ENCODE data around the gene DNAJA4. TPM values are rescaled to one million over a fixed set of nuclear protein-coding genes. Genes with fewer than 3 reads are reported as not detected.

Gene DNAJA4
- total and polyA plus RNA-seq, 2 of the 8 experiments (the other 6 are each of a cell fraction or from before 2014, with no cell fraction given), result 3.6 to 6.2 TPM

DNA sequence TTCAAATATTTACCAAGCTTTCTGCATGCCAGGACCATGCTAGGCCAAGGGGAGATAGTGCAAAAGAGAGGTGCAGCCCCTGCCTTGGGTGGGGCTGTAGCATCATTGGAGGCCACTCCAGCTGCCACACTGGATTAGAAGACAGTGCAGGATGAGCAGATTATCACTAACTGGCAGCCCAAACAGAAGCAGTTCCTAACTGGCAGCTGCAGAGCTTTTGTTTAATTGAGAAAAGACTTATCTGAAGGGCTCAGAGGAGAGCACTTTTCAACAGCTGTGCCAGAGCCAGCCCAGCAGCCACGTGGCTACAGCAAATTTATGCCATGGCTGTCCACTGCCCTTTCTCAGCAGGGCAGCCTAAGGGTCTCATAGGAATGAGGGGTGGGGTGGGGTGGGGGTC is 16.5 kb upstream of the DNAJA4 start:
- ChIA-PET CTCF (ENCODE audit: partially characterized antibody) (no interaction called here), POLR2A (ENCODE audit: partially characterized antibody) (no interaction called here)
- H3K4me3 ChIP-seq (ENCODE audit: extremely low read depth in 1 of 4, insufficient read depth in 2 of 4, low read depth in 3 of 4, low read length in 4 of 4), result no peak overlapping the region
- H3K18ac ChIP-seq (ENCODE audit: extremely low read depth, low read length), result no peak overlapping the region
- H3K14ac ChIP-seq (ENCODE audit: insufficient read length), result no peak overlapping the region
- no peak overlapping the region for H3K56ac ChIP-seq (replicated peaks; ENCODE audit: insufficient read length, low read depth, low read length)
- no peaks in the 10 kb centered on the region for H3K36me3 ChIP-seq (ENCODE audit: control insufficient read depth in 2 of 4, insufficient read depth in 4 of 4, low read length in 3 of 4)
- H3K9me3 ChIP-seq (ENCODE audit: insufficient read depth in 2 of 2, low read depth in 1 of 2, low read length in 1 of 2), result no peaks in the 10 kb centered on the region
- no peak overlapping the region for H4K91ac ChIP-seq (replicated peaks; ENCODE audit: insufficient read length, low read length)
- H3K4ac ChIP-seq (replicated peaks; ENCODE audit: insufficient read length, low read depth, low read length), result no peak overlapping the region
- no peak overlapping the region for H3K27ac ChIP-seq (ENCODE audit: low read depth, low read length)
- no peak overlapping the region for H4K8ac ChIP-seq (ENCODE audit: extremely low read depth, insufficient read depth, low read length)
- no peak overlapping the region for H2BK12ac ChIP-seq (ENCODE audit: low read depth, low read length)
- H3K79me1 ChIP-seq (ENCODE audit: low read depth, low read length), result no peaks in the 10 kb centered on the region
- H3K27me3 ChIP-seq (replicated peaks in 1 of 4; ENCODE audit: control insufficient read depth in 3 of 4, extremely low read depth in 1 of 4, insufficient read depth in 3 of 4, low read length in 3 of 4), result no peaks in the 10 kb centered on the region
- no peaks in the 10 kb centered on the region for H4K20me1 ChIP-seq (replicated peaks in 1 of 2; ENCODE audit: control insufficient read depth in 1 of 2, insufficient read depth in 2 of 2, low read length in 2 of 2)
- H2AFZ ChIP-seq (ENCODE audit: low read length), result no peak overlapping the region
- H3K9ac ChIP-seq (replicated peaks in 1 of 4; ENCODE audit: extremely low read depth in 1 of 4, low read depth in 3 of 4, low read length in 3 of 4), result no peak overlapping the region
- DNase-seq (ENCODE audit: low read depth in 1 of 2, low spot score in 2 of 2) (no peak), FAIRE-seq (no peak)
- 80% methylated on average over 1 of the region's 1 CpG; no CpG with 5 or more reads in 1 of the 2 experiments for WGBS, 2 experiments (ENCODE audit: extremely low coverage in 1 of 2, insufficient coverage in 1 of 2, insufficient read length in 1 of 2, insufficient replicate concordance in 2 of 2, low coverage in 1 of 2, low lambda C conversion rate in 2 of 2, missing lambda C conversion rate in 1 of 2)
- no peak overlapping the region for H3K23ac ChIP-seq (ENCODE audit: insufficient read length)
- H3K4me1 ChIP-seq (replicated peaks in 1 of 4; ENCODE audit: control insufficient read depth in 3 of 4, insufficient read depth in 4 of 4, low read length in 3 of 4), result peaks cover 0 to 8% (median 5%) of the 10 kb centered on the region in 4 experiments; a peak in 6 of 7 replicates
- H2BK15ac ChIP-seq (ENCODE audit: low read length), result no peak overlapping the region; the same call in 1 of the 2 replicates
- no peak overlapping the region for H2AK5ac ChIP-seq (ENCODE audit: low read depth, low read length)
- no peak overlapping the region for H2BK120ac ChIP-seq (replicated peaks; ENCODE audit: low read depth, low read length)
- no peak overlapping the region for H3K4me2 ChIP-seq (ENCODE audit: insufficient read depth in 1 of 2, low read depth in 2 of 2, low read length in 2 of 2)
- no peak overlapping the region for H4K5ac ChIP-seq (ENCODE audit: insufficient read length, low read depth, low read length)
- H2BK20ac ChIP-seq (ENCODE audit: low read length), result no peak overlapping the region
- H2BK5ac ChIP-seq (ENCODE audit: low read depth, low read length), result no peak overlapping the region
- no peaks in the 10 kb centered on the region for H3K79me2 ChIP-seq (ENCODE audit: control insufficient read depth in 1 of 2, insufficient read depth in 2 of 2, low read length in 2 of 2)
- H3K23me2 ChIP-seq (ENCODE audit: low read depth, low read length), result no peaks in the 10 kb centered on the region
- TF ChIP-seq SP1 (IDR thresholded peaks at IDR 0.05; ENCODE audit: low read depth, low read length), result no peak
- TF ChIP-seq RAD21 (IDR thresholded peaks at IDR 0.05 in 1 of 2, conservative IDR thresholded peaks at IDR 0.05 in 1 of 2; ENCODE audit: low read depth in 2 of 2, low read length in 2 of 2), result no peak
- TF ChIP-seq E2F6 (IDR thresholded peaks at IDR 0.05), result no peak
- TF ChIP-seq CTBP2 (IDR thresholded peaks at IDR 0.05; ENCODE audit: borderline replicate concordance, insufficient read depth, insufficient read length, low read length), result no peak
- no peak for TF ChIP-seq FOSL1 (IDR thresholded peaks at IDR 0.05; ENCODE audit: insufficient read depth, low read depth, low read length)
- no peak for TF ChIP-seq KDM4A (IDR thresholded peaks at IDR 0.05; ENCODE audit: low read depth, low read length, severe bottlenecking)
- TF ChIP-seq ASH2L (IDR thresholded peaks at IDR 0.05; ENCODE audit: low read length), result no peak
- no peak for TF ChIP-seq RNF2 (IDR thresholded peaks at IDR 0.05; ENCODE audit: borderline replicate concordance, low read depth, low read length, missing control alignments, poor library complexity, severe bottlenecking)
- TF ChIP-seq PHF8 (conservative IDR thresholded peaks at IDR 0.05; ENCODE audit: low read depth, low read length), result no peak
- no peak for TF ChIP-seq CREB1 (IDR thresholded peaks at IDR 0.05)
- no peak for TF ChIP-seq SAP30 (IDR thresholded peaks at IDR 0.05; ENCODE audit: insufficient read depth, insufficient replicate concordance, low read length)
- TF ChIP-seq GTF2F1 (IDR thresholded peaks at IDR 0.05; ENCODE audit: borderline replicate concordance, low read depth, low read length), result no peak
- TF ChIP-seq NANOG (IDR thresholded peaks at IDR 0.05; ENCODE audit: insufficient read depth, low read depth, low read length, poor library complexity, severe bottlenecking), result no peak
